Measurements from ENCODE around the gene SLC66A2.
"Not testable (repeated sequence)": the region's sequence is repeated elsewhere in the genome, so short reads cannot be mapped to it uniquely, and the experiment has no call there.

SLC66A2 gene

GRCh38 chr18:79951545-79952455 is at the start of gene SLC66A2:
SLC66A2 (minus strand) TSS chr18:79951653; CDS start chr18:79950926, 727 bp downstream.
- Histone ChIP-seq H3K27me3 (replicated peaks; ENCODE audit: insufficient read depth, low read length) (no peaks in the 10 kb centered on the region), H4K20me1 (ENCODE audit: insufficient read depth, low read length) (no peaks in the 10 kb centered on the region), H3K9me3 (replicated peaks; ENCODE audit: insufficient read depth, low read length) (no peaks in the 10 kb centered on the region), H3K4me1 (ENCODE audit: low read length) (no peaks in the 10 kb centered on the region), H3K9me2 (replicated peaks; ENCODE audit: insufficient read depth, low read length) (no peaks in the 10 kb centered on the region), H3F3A (ENCODE audit: insufficient read depth, low read length) (no peaks in the 10 kb centered on the region), H3K9ac (ENCODE audit: low read length) (peak within 1 kb of the TSS; percentile 68), H3K36me3 (replicated peaks; ENCODE audit: insufficient read depth, low read length) (no peaks in the 10 kb centered on the region), H3K27ac (ENCODE audit: low read length) (no peak within 1 kb of the TSS), H2AFZ (ENCODE audit: low read length) (peak within 1 kb of the TSS; percentile 81), H3K4me3 (ENCODE audit: low read length) (peak within 1 kb of the TSS; percentile 75), H3K79me2 (ENCODE audit: low read length) (peaks cover 17% of the 10 kb centered on the region; the same call in 1 of the 2 replicates), H3K4me2 (ENCODE audit: low read depth, low read length) (peak within 1 kb of the TSS; percentile 99)
- TF ChIP-seq CTCF (IDR thresholded peaks at IDR 0.05; ENCODE audit: low read length) (no peak), EZH2 (optimal IDR thresholded peaks at IDR 0.05; ENCODE audit: low read depth, low read length) (no peak), EZH2phosphoT487 (IDR thresholded peaks at IDR 0.05; ENCODE audit: low read length) (no peak)
- peak; percentile 87 for DNase-seq

- no peaks in the 10 kb centered on the region for H3K9me2 ChIP-seq (replicated peaks; ENCODE audit: insufficient read depth, low read length)
- no peaks in the 10 kb centered on the region for H3K79me2 ChIP-seq (ENCODE audit: low read length)
- no peak overlapping the region for H3K4me3 ChIP-seq (ENCODE audit: low read length)
- no peak overlapping the region for H2AFZ ChIP-seq (ENCODE audit: low read length)
- H3K9me3 ChIP-seq (replicated peaks; ENCODE audit: insufficient read depth, low read length) = no peaks in the 10 kb centered on the region
- H3K4me2 ChIP-seq (ENCODE audit: low read depth, low read length) = no peak overlapping the region
- no peaks in the 10 kb centered on the region for H4K20me1 ChIP-seq (ENCODE audit: insufficient read depth, low read length)
- H3K9ac ChIP-seq (ENCODE audit: low read length) = no peak overlapping the region
- DNase-seq = no peak
- H3K27me3 ChIP-seq (replicated peaks; ENCODE audit: insufficient read depth, low read length) = no peaks in the 10 kb centered on the region
- no peaks in the 10 kb centered on the region for H3K4me1 ChIP-seq (ENCODE audit: low read length)
- H3K36me3 ChIP-seq (replicated peaks; ENCODE audit: insufficient read depth, low read length) = no peaks in the 10 kb centered on the region
- TF ChIP-seq EZH2 (optimal IDR thresholded peaks at IDR 0.05; ENCODE audit: low read depth, low read length) (no peak), CTCF (IDR thresholded peaks at IDR 0.05; ENCODE audit: low read length) (no peak), EZH2phosphoT487 (IDR thresholded peaks at IDR 0.05; ENCODE audit: low read length) (no peak)
- H3F3A ChIP-seq (ENCODE audit: insufficient read depth, low read length) = no peaks in the 10 kb centered on the region
- H3K27ac ChIP-seq (ENCODE audit: low read length) = no peak overlapping the region
These were observed 49.4 kb upstream of the SLC66A2 start for GRCh38 chr18:80000877-80001276.

DNA sequence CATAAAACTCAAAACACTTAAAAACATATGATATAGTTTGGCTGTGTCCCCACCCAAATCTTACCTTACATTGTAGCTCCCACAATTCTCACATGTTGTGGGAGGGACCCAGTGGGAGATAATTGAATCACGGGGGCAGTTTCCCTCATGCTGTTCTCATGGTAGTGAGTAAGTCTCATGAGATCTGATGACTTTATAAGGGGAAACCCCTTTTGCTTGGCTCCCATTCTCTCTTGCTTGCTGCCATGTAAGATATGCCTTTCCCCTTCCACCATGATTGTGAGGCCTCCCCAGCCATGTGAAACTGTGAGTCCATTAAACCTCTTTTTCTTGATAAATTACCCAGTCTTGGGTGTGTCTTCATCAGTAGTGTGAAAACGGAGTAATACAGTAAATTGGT is 48.2 kb upstream of the SLC66A2 start:
- not testable (repeated sequence) for H3K9me2 ChIP-seq (replicated peaks; ENCODE audit: insufficient read depth, low read length); H3F3A ChIP-seq (ENCODE audit: insufficient read depth, low read length); H3K4me2 ChIP-seq (ENCODE audit: low read depth, low read length); DNase-seq; H4K20me1 ChIP-seq (ENCODE audit: insufficient read depth, low read length); H3K36me3 ChIP-seq (replicated peaks; ENCODE audit: insufficient read depth, low read length); H3K9me3 ChIP-seq (replicated peaks; ENCODE audit: insufficient read depth, low read length); H3K79me2 ChIP-seq (ENCODE audit: low read length); H3K4me3 ChIP-seq (ENCODE audit: low read length); H3K27me3 ChIP-seq (replicated peaks; ENCODE audit: insufficient read depth, low read length); H3K9ac ChIP-seq (ENCODE audit: low read length); H2AFZ ChIP-seq (ENCODE audit: low read length); H3K27ac ChIP-seq (ENCODE audit: low read length); H3K4me1 ChIP-seq (ENCODE audit: low read length)

DNA sequence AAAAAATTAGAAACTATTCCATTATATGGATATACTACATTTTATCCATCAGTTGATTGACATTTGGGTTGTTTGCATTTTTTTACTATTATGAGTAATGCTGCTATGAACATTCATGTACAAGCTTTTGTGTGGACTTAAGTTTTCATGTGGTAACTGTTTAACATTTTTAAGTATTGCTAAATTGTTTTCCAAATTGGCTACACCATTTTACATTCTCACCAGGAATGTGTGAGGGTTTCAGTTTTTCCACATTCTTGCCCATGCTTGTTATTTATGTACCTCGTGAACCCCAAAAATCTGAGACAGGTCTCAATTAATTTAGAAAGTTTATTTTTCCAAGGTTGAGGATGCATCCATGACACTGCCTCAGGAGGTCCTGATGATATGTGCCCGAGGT is 40.0 kb upstream of the SLC66A2 start:
- no peak for DNase-seq
- no peaks in the 10 kb centered on the region for H3K27me3 ChIP-seq (replicated peaks; ENCODE audit: insufficient read depth, low read length)
- no peak overlapping the region for H3K4me3 ChIP-seq (ENCODE audit: low read length)
- no peaks in the 10 kb centered on the region for H4K20me1 ChIP-seq (ENCODE audit: insufficient read depth, low read length)
- no peak overlapping the region for H3K27ac ChIP-seq (ENCODE audit: low read length)
- no peaks in the 10 kb centered on the region for H3K36me3 ChIP-seq (replicated peaks; ENCODE audit: insufficient read depth, low read length)
- H3K9me2 ChIP-seq (replicated peaks; ENCODE audit: insufficient read depth, low read length) = no peaks in the 10 kb centered on the region
- H3K9me3 ChIP-seq (replicated peaks; ENCODE audit: insufficient read depth, low read length) = no peaks in the 10 kb centered on the region
- peaks cover 18% of the 10 kb centered on the region for H3K79me2 ChIP-seq (ENCODE audit: low read length)
- no peaks in the 10 kb centered on the region for H3K4me1 ChIP-seq (ENCODE audit: low read length)
- no peak for TF ChIP-seq EZH2phosphoT487 (IDR thresholded peaks at IDR 0.05; ENCODE audit: low read length)
- TF ChIP-seq CTCF (IDR thresholded peaks at IDR 0.05; ENCODE audit: low read length) = no peak
- TF ChIP-seq EZH2 (optimal IDR thresholded peaks at IDR 0.05; ENCODE audit: low read depth, low read length) = no peak
- no peak overlapping the region for H3K9ac ChIP-seq (ENCODE audit: low read length)
- H3K4me2 ChIP-seq (ENCODE audit: low read depth, low read length) = no peak overlapping the region
- H3F3A ChIP-seq (ENCODE audit: insufficient read depth, low read length) = no peaks in the 10 kb centered on the region
- H2AFZ ChIP-seq (ENCODE audit: low read length) = no peak overlapping the region

All from MM.1S (cell line).